ENCODE results near the gene PLEKHB2.

GRCh38 chr2:131104487-131105155 lies 515 bp upstream of the PLEKHB2 start:
- no peak for TF ChIP-seq EZH2 (IDR thresholded peaks at IDR 0.05; ENCODE audit: borderline replicate concordance, insufficient read depth, low read depth, low read length, poor library complexity, severe bottlenecking)
- no peak for TF ChIP-seq CTCF (IDR thresholded peaks at IDR 0.05)

Measured in B cell (primary cell).